Measurements from ENCODE around the gene RNU4-1.
"Not testable (repeated sequence)": the region's sequence is repeated elsewhere in the genome, so short reads cannot be mapped to it uniquely, and the experiment has no call there.

The RNU4-1 gene

DNA sequence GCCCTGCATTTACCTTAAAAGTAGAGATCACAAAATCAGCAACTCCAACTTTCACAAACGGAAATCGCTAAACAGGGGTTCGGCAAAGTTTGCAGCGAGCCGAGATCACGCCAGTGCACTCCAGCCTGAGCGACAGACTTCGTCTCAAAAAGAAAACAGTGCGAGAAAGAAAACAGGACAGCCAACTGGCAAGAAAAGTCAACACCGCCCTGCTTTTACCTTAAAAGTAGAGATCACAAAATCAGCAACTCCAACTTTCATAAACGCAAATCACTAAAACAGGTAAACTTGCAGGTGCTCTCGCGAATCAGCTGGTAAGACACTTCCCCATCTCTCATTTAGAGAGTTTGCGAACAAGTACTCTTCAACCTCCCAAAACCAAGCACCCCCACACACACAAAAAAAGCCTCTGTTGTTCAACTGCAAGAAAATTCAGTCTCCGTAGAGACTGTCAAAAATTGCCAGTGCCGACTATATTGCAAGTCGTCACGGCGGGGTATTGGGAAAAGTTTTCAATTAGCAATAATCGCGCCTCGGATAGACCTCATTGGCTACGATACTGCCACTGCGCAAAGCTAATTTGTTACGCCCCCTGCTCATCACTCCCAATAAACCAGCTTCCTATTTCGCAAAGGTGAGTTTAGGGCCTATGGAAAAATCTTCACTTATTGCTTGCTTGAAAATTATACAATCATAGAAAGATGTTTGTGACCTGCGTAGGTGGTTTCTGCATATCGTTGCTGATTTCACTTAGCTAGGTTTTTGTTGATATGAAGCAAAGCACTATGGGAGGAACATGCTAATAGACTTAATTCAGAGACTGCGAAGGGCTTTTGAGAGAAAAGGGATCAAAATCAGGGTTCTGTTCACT is at the start of gene RNU4-1:
Gene RNU4-1 (minus strand): TSS at position 577 of the 871 bp plus-strand sequence.
- H3K36me3 ChIP-seq (ENCODE audit: low read depth): no peaks in the 10 kb centered on the region
- H3K27ac ChIP-seq (ENCODE audit: poor library complexity, severe bottlenecking): peak within 1 kb of the TSS; percentile 93
- no peaks in the 10 kb centered on the region for H3K27me3 ChIP-seq (ENCODE audit: insufficient read depth, poor library complexity, severe bottlenecking)
- TF ChIP-seq, protein P1, sequence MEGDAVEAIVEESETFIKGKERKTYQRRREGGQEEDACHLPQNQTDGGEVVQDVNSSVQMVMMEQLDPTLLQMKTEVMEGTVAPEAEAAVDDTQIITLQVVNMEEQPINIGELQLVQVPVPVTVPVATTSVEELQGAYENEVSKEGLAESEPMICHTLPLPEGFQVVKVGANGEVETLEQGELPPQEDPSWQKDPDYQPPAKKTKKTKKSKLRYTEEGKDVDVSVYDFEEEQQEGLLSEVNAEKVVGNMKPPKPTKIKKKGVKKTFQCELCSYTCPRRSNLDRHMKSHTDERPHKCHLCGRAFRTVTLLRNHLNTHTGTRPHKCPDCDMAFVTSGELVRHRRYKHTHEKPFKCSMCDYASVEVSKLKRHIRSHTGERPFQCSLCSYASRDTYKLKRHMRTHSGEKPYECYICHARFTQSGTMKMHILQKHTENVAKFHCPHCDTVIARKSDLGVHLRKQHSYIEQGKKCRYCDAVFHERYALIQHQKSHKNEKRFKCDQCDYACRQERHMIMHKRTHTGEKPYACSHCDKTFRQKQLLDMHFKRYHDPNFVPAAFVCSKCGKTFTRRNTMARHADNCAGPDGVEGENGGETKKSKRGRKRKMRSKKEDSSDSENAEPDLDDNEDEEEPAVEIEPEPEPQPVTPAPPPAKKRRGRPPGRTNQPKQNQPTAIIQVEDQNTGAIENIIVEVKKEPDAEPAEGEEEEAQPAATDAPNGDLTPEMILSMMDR (IDR thresholded peaks at IDR 0.05; ENCODE audit: poor library complexity, severe bottlenecking): no peak
- peak; percentile 77 for DNase-seq (ENCODE audit: low spot score)
- H3K4me3 ChIP-seq (ENCODE audit: severe bottlenecking): peak within 1 kb of the TSS; percentile 33
- H3K9me3 ChIP-seq (ENCODE audit: severe bottlenecking): no peaks in the 10 kb centered on the region
- ATAC-seq (ENCODE audit: low read depth): peak; percentile 56
- peaks cover 5% of the 10 kb centered on the region for H3K4me1 ChIP-seq (ENCODE audit: insufficient read depth, poor library complexity, severe bottlenecking)

DNA sequence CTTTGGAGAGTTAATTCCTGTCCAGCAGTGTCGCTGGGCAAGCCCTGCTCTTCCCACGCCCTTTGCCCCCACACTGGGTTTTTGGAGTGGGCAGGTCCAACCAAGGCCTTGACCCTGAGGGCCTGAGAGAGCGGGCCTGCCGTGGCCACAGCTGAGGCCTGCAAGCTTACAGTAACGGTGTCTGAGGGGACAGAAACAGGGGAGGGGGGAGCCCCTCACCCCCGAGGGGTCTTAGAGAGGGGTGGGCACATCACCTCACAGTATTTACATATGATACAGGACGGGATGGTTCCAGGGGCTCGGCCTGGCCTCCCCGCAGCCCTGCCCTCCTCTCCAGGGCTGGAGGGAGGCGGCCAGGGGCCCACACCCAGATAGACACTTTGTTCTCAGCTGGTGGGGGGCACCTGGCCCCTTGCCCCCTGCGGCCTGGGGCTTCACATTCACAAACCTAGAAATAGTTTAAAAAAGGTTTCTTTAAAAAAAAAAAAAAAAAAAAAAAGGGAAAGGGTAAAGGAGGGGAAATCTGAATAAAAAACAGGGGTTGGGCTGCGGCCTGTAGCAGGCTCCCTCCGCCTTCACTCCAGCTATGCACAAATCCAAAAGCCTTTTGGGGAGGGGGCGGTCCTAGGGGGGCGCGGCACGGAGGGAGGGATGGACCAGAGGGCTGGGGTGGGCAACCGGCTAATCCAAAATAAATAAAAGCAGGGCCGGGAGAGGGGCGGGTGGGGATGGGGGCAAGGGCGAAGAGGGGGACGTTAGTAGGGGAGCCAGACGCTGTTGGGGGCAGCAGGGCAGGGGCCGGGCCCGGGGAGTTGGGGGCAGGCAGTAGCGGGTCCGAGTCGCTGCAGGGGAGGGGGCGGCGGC is 49.4 kb upstream of the RNU4-1 start:
- H3K27ac ChIP-seq (ENCODE audit: poor library complexity, severe bottlenecking): no peak overlapping the region
- TF ChIP-seq, protein P1 (IDR thresholded peaks at IDR 0.05; ENCODE audit: poor library complexity, severe bottlenecking): no peak
- no peaks in the 10 kb centered on the region for H3K27me3 ChIP-seq (ENCODE audit: insufficient read depth, poor library complexity, severe bottlenecking)
- no peak overlapping the region for H3K4me3 ChIP-seq (ENCODE audit: severe bottlenecking)
- H3K4me1 ChIP-seq (ENCODE audit: insufficient read depth, poor library complexity, severe bottlenecking): no peaks in the 10 kb centered on the region
- ATAC-seq (ENCODE audit: low read depth) (no peak), DNase-seq (ENCODE audit: low spot score) (no peak)
- no peaks in the 10 kb centered on the region for H3K36me3 ChIP-seq (ENCODE audit: low read depth)
- no peaks in the 10 kb centered on the region for H3K9me3 ChIP-seq (ENCODE audit: severe bottlenecking)

DNA sequence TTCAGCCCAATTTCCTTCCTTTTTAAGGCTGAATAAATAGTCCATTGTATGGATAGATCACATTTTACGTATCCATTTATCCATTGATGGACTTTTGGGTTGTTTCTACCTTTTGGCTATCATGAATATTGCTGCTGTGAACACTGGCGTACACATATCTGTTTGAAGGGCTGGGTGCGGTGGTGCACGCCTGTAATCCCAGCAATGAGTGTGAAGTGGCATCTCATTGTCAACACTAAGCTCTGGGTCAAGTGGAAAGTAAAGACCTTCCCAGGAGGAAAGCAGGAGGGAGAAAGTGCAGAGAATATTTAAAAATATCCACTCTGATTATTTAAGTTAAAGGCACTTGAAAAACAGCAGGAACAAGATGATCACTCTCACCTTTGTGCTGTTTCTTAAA is 46.2 kb upstream of the RNU4-1 start:
- no peaks in the 10 kb centered on the region for H3K36me3 ChIP-seq (ENCODE audit: low read depth)
- no peaks in the 10 kb centered on the region for H3K4me1 ChIP-seq (ENCODE audit: insufficient read depth, poor library complexity, severe bottlenecking)
- DNase-seq (ENCODE audit: low spot score) (no peak), ATAC-seq (ENCODE audit: low read depth) (no peak)
- H3K9me3 ChIP-seq (ENCODE audit: severe bottlenecking): no peaks in the 10 kb centered on the region
- H3K27me3 ChIP-seq (ENCODE audit: insufficient read depth, poor library complexity, severe bottlenecking): no peaks in the 10 kb centered on the region
- H3K4me3 ChIP-seq (ENCODE audit: severe bottlenecking): no peak overlapping the region
- no peak overlapping the region for H3K27ac ChIP-seq (ENCODE audit: poor library complexity, severe bottlenecking)
- TF ChIP-seq, protein P1 (IDR thresholded peaks at IDR 0.05; ENCODE audit: poor library complexity, severe bottlenecking): no peak

DNA sequence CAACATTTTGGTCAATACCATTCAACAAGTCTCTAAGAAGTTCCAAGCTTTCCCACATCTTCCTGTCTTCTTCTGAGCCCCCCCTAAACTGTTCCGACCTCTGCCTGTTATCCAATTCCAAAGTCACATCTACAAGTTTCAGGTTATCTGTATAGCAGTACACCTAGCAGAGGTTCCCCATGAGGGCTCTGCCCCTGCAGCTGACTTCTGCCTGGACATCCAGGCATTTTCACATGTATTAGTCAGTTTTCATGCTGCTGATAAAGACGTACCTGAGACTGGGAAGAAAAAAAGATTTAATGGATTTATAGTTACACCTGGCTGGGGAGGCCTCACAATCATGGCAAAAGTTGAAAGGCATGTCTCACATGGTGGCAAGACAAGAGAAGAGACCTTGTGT is 44.7 kb upstream of the RNU4-1 start:
- H3K36me3 ChIP-seq (ENCODE audit: low read depth): no peaks in the 10 kb centered on the region
- no peak overlapping the region for H3K4me3 ChIP-seq (ENCODE audit: severe bottlenecking)
- DNase-seq (ENCODE audit: low spot score) (no peak), ATAC-seq (ENCODE audit: low read depth) (no peak)
- no peaks in the 10 kb centered on the region for H3K4me1 ChIP-seq (ENCODE audit: insufficient read depth, poor library complexity, severe bottlenecking)
- no peak overlapping the region for H3K27ac ChIP-seq (ENCODE audit: poor library complexity, severe bottlenecking)
- TF ChIP-seq, protein P1 (IDR thresholded peaks at IDR 0.05; ENCODE audit: poor library complexity, severe bottlenecking): no peak
- H3K9me3 ChIP-seq (ENCODE audit: severe bottlenecking): no peaks in the 10 kb centered on the region
- H3K27me3 ChIP-seq (ENCODE audit: insufficient read depth, poor library complexity, severe bottlenecking): no peaks in the 10 kb centered on the region

DNA sequence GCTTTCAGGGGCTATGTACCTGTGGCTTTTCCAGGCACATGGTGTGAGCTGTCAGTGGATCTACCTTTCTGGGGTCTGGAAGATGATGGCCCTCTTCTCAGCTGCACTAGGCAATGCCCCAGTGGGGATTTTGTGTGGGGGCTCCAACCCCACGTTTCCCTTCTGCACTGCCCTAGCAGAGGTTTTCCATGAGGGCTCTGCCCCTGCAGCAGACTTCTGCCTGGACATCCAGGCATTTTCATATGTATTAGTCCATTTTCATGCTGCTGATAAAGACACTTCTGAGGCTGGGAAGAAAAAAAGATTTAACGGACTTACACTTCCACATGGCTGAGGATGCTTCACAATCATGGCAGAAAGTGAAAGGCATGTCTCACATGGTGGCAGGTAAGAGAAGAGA is 43.4 kb upstream of the RNU4-1 start:
- H3K9me3 ChIP-seq (ENCODE audit: severe bottlenecking); DNase-seq (ENCODE audit: low spot score); H3K4me1 ChIP-seq (ENCODE audit: insufficient read depth, poor library complexity, severe bottlenecking); H3K27me3 ChIP-seq (ENCODE audit: insufficient read depth, poor library complexity, severe bottlenecking); H3K27ac ChIP-seq (ENCODE audit: poor library complexity, severe bottlenecking); H3K4me3 ChIP-seq (ENCODE audit: severe bottlenecking); ATAC-seq (ENCODE audit: low read depth); H3K36me3 ChIP-seq (ENCODE audit: low read depth): not testable (repeated sequence)
